ENCODE data around the gene PCARE.
"Not testable (repeated sequence)": the region's sequence is repeated elsewhere in the genome, so short reads cannot be mapped to it uniquely, and the experiment has no call there.

PCARE gene

DNA sequence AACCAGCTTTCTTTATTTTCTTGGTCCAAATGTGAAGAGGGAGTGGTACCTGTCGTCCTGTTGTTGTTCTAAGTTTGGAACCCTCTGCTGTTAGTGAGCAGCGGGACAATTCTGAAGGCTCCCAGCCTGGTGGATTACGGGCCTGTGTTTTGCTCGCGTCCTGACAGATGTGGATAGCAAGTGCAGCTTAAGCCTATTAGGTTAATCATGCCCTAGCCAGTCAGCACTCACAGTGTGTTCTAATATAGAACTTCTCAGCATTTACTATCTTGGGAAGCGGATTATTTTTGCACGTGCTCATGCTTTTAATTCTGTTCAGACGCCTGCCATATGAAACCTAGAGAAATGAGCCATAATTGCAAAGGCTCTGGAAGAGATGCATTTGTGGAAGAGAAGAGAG is at the start of gene PCARE:
PCARE (minus strand) TSS at position 113 of the 400 bp plus-strand sequence. CDS start 262 bp downstream, outside the sequence.
- DNase-seq, result no peak

DNA sequence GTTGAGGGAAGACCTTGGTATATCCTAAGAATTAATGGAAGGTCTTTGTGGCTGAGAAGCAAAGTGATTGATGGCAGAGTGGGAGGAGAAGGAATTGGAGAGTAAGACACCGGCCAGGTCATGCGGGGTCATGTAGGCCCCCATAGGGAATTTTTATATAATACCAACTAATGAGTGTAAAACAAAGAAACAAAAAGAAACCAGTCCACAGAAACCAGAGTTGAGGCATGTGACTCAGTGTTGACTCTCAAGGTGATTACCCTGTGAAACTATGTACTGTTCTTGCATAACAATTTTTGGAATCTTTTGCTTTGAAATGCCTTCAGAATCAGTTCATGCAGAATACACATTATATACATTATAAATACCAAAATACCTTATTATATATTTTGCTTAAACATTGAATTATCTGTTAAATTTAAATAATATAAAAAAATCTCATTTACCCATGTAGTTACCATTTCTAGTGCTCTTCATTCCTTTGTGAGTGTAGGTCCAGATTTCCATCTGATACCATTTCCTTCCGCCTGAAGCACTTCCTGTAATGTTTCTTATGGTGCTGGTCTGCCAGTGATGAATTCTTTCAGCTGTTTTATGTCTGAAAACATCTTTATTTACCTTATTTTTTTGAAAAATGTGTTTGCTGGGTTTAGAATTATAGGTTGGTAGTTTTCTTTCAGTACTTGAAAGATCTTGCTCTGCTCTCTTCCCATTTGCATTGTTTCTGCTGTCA is 49.5 kb upstream of the PCARE start:
- no peak for DNase-seq

DNA sequence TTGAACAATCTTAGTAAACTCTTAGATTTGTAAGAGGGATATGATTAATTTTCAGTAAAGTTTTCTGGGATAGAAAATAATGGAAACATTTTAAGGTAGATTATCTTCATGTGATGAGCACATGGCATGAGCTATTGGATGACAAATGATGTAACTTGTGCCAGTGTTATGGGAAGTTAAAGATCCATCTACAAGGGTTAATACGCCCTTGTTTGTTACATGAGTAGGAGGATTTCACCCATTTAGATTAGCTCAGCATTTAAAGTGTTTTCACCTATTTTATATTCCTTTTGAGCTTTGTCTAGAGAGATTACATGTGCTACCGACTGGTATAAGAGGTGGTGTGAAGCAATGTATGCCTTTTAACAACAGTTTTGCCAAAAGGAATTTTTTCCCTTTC is 46.5 kb upstream of the PCARE start:
- DNase-seq, result no peak

DNA sequence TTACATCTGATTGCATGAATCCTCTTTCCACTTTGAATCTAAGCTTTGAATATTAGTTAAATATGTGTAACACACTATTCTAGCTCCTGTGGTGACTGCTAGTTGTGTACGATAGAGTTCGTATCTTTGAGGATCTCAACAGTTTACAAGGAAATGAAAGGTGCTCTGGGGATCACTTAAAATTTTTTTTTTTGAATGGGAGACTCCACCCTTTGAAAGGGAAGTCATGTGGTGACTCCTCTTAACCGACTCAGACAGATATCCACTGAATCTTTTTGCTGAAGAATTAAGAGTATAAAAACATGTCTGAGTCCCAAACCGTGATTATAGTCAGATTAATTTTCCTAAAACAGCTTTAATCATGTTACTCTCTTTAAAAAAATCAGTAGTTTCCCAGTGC is 44.9 kb upstream of the PCARE start:
- DNase-seq, result no peak

DNA sequence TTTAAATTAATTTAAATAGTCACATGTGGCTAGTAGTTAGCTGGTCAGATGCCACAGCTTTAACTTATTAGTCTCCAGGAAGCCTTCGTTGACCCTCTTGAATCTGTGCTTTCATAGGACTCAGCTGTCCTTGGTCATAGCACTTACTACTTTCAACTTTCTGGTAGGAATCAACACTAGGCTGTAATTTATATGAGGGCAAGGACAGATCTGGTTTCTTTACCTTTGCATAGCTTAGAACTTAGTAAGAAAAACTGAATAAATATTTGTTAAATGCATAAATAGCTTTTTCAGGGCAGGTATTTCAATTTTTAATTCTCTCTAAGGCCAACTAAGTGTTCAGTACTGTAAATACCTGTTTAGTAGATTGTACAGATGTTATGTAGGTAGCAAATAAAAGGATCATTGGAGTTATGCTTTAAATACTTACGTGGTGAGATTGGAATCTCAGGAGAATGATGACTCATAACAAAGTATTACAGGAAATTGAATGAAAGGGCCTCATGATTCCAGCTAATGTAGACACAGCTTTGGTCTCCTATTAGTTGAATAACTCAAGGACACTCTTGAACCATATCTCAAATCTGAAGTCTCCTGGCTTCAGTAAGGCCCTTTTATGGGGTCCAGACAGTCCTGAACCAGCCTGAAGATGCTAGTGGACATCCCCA is 43.4 kb upstream of the PCARE start:
- DNase-seq, result no peak

DNA sequence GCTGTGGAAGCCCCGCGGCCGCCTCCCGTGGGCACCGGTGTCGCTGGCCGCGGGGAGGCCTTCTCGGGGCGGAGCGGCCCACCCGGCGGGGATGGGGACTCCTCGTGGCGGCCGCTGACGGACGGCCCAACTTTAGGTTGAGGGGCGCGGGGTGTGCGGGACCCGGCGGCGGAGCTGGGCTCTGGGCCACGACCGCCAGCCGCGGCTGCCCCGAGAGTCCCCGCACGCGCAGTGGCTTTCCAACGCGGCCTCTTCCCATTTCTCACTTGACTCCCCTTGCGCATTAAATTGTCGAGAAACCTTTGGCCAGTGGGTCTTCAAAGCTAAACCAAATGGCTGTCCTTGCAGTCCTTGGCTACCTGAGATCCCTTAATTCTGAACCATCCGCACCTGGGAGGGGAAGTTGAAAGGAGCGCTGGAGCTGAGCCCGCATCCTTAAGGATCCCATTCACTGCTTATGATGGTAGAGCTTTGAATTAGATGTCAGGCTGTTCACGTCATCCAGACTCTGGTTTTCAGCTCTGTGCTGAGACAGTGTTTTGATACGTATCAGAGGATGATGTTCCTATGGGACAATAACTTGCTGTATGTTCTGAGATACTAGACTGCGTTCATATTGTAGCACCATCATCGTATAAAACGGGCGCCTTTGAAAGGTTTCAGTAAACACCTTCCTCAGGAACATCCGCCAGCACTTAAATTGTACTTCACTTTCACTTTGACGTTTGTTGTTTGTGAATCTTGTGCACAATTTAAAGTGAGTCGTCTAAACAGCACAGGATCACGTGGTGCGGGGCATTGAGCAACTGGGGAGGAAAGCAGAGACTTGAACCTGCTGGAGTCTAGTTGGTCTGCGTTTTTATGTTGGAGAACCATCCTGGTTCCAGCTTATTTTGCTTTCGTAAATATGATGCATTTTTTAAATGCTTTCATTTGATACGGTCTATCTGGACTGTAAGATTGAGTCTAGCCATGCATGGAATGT is 41.8 kb upstream of the PCARE start:
- DNase-seq, result peak; percentile 67

DNA sequence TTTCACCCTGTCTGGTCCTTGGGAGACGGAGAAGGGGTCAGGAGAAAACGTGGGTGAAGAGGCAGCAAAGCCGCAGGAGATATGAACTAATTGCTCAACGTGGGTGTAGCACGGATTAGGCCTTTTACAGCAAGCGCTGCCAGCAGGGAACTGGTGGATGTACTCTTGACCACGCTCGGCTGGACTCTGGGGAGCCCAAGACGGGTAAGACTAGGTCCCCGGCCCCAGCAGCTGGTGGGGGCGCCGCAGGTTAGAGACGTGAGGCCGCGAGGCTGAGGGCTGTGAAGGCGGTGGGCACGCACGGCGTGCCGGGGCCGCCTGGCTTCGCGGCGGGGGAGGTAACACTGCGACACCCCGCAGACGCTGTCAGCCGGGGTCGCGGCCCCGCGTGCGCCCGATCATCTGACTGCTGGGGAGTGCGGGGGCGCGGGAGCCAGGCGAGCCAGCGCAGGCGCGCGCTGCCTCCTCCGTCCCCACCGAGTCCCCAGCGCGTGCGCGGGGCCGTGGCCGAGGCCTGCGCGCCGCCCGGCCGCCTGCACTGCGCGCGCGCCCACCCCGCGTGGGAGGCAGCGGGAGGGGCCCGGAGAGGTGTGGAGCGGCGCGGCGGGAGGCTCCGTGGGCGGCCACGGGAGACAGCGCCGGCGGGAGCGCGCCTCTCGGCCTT is 40.8 kb upstream of the PCARE start, which contains the start of gene CLIP4:
CLIP4 (plus strand) TSS at position 470 of the 664 bp plus-strand sequence. CDS start 5,974 bp downstream, outside the sequence.
- peak; percentile 77 for DNase-seq

DNA sequence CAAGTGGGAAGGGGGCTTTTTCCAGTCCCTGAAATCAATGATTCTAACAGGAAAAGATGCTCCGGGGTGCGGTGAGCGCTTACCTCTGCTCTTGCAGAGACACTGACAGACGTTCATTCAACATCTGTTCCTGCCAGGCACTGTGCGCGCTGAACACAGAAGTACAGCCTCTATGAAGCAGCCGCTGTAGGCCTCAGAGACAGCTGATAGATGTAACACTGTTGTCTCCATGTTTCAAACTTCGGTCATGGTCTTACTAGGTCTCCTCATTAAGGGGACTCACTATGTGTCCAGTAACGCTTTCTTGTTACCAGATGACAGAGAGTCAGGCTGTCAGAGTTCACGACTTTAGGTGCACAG is 40.2 kb upstream of the PCARE start:
- DNase-seq, result no peak

DNA sequence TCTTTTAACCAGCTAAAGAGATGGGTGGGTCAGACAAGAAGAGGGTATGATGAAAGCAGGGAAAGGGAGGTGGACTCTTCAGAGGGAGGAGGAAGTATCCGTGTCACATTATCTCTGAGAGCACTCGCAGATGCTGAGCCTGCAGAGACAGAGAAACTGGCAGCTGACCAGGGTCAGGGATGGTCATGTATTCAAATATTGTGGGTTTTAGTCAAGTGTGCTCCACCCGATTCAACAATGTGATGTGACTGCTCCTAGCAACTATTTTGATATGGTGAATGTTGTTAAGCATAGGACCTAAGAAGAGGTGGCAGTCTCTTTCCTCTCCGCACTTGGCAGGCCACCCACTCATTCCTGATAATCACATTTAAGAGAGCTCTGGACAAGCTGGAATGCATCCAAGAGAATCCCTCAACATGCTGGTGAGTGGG is 39.6 kb upstream of the PCARE start:
- DNase-seq, result peak; percentile 72

DNA sequence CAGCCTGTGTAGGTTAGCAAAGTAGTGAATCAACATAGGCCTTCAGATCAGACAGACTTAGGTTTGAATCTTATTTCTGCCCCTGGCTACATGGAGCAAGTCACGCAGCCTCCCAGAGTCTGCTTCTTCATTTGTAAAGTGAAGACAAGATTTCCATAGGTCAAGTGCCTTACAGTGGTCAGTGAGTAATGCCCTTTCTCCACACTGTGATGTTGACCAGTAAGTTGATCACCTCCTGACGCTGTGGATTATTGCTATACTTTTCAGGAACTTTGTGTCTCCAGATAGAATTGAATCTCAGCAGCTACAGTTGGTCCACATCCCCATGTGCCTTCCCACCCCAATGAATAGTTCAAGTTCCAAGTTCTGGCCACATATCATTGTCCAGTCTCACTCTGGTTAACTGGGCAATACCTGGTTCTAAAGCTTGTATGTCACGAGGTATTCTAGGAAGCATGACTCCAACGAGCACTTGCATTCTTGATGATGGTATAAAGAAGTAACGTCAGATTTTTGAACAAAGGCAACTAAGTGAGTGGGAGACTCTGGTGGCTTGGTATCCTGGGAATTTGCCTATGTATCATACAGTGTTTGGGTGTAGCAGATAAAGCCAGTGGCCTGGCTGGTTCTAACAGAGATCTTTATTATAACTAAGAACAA is 38.8 kb upstream of the PCARE start:
- no peak for DNase-seq

DNA sequence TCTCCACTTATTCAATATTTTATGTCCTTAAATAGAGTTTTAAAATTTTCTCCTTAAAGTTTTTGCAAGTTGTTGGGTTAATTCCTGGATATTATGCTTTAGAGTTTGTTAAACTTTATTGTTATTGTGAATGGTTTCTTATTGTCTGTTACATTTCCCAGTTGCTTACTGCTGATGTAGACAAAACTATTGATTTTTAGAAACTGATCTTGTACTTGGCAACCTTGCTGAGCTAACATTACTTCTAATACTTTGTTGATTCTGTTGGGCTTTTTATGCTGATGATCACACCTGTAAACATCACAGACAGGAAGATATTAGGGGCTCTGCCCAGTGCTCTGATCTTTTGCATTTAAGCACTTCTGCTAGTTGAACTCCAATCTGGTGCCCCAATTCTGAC is 38.1 kb upstream of the PCARE start:
- no peak for DNase-seq

DNA sequence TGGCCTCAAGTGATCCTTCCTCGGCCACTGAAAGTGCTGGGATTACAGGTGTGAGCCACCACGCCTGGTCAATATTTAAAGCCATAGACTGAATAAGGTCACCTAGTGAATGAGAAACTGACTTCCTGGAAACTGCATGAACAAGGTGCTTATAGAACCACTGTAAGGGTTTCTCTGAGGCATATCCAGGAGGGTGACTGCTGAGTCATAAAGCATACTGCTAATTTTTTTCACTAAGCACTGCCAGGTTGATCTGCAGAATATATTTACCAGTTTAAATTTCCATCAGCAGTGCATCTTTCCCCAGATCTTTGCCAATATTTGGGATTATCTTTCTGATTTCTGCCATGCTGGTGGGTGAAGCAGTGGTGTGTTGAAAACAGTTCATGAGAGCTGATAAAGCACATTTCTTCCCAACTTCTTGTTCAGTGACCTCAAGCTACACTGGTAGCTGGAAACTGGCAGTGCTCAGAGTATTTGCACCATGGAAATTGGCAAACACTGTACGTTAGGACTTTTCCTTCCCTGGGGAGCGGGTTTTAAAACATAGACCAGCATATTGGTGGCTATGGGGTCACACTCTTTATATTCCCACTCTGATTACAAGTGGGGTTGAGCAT is 36.7 kb upstream of the PCARE start:
- DNase-seq, result no peak

DNA sequence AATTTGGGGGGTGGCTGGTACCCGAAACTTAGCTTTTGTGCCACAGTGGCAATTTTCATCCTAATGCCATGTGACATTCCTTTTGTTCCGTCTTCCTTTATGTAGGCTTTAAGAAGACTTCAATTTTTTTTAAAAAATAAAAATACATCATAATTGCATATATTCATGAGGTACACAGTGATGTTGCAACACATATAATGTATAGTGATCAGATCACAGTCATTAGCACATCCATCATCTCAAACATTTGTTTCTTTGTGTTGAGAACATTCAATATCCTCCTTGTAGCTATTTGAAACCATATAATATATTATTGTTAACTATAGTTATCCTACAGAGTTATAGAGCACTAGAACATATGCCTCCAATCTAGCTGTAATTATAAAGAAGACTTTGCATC is 34.9 kb upstream of the PCARE start:
- DNase-seq, result no peak

DNA sequence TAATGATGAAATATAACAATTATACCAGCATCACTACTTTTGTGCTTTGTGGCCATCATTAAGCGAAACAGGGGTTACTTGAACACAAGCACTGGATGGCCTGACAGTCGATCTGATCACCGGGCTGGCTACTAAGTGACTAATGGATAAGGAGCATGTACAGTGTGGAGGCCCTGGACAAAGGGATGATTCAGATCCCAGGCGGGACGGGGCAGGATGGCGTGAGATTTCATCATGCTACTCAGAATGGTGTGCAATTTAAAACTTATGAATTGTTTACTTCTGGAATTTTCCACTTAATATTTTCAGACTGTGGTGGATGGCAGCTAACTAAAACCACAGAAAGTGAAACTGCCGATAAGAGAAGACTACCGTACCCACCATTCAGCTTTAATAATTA is 33.9 kb upstream of the PCARE start:
- DNase-seq, result no peak

DNA sequence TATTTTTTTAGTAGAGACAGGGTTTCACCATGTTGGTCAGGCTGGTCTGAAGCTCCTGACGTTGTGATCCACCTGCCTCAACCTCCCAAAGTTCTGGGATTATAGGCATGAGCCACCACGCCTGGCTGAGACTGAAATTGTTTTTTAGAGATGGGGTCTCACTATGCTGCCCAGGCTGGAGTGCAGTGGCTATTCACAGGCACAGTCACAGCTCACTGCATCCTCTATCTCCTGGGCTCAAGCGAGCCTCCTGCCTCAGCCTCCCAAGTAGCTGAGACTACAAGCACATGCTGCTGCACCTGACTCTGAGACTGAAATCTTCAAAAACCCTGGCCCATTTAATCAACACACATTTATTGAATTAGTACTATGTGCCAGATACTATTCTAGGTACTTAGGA is 33.2 kb upstream of the PCARE start:
- not testable (repeated sequence) for DNase-seq

DNA sequence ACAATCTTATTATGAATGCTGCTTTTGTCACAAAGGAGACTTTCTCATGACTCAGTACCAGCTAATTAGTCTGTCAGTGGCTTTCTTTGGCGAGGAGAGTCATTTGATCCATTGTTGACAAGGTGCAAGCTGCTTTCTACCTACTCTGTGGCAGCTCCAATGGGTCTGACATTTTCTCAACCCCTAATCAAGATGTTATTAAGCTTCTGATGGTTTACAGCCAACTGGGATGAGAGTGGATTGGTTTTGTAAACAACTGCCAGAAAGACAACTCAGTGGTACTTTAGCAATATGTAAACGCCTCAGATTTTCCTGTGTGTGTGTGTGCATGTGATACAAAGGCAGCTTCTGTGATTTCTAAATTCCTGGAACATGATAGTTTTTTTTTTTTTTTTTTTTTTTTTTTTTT is 32.7 kb upstream of the PCARE start:
- DNase-seq, result no peak

DNA sequence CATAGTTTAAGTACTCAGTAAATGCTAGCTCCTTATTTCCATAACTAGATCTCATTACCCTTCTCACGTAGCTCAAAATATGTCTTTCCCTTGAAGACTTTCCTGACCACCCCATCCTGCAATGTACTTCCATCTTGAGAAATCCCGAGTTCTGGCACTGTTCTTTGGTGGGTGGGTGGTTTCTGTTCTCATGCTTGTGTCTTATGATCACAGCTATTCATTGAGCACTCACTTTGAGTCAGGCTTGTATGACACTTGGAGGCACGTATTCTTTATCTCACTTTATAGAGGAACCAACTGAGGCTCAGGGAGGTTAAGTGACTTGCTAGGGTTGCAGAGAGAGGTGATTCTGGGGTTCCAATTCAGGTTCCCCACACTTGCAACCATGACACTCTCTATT is 31.9 kb upstream of the PCARE start:
- DNase-seq, result no peak

DNA sequence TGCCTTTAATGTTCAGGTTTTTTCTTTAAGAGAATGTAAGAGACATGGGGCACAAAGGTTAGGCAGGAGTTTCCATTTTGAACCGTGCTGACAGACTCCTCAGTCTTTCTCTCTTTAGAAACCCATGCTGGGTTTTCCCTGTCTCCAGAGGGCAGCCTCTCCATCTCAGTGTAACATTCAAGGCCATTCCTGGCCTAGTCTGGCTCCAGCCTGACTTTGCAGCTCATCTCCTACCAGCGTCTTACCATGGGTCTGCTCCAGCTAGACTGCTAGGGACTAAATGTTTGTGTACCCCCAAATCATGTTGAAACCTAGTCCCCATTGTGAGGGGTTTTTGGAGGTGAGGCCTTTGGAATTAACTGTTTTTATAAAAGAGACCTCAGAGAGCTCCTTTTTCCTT is 31.1 kb upstream of the PCARE start:
- no peak for DNase-seq

DNA sequence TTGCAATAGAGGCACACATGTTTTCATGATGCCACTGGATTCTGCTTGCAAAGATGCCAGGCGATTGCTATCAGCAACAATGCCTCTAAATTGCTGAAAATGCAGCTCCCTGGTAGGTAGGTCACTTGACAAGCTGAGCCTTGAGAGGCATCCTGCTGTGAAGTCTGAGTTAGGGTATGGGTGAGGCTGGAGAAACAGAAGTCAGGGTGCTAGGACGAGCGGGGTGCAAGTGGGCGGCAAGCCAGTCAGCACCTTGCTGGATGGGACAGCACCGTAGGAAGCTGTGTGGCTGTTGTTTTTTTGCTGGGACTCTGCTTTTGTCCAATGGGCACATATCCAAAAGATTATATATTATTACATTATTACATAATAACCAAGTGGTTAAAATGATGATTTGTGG is 30.4 kb upstream of the PCARE start:
- DNase-seq, result no peak

DNA sequence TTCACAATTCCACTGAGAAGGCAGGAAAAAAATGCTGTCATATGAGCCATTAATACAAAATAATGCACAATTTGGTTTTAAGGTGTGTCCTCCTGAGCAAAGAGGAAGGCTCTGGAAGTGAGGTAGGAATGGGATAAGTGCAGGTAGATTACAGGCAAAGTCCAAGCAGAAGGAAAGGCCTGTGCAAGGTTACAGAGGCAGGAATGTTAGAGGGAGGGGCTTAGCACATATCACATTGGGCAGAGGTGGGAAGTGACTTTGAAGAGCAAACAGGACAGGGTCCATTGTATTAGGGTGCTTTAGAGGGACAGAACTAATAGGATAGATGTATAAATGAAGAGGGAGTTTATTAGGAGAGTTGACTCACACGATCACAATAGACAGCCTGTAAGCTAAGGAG is 26.2 kb upstream of the PCARE start:
- DNase-seq, result no peak

DNA sequence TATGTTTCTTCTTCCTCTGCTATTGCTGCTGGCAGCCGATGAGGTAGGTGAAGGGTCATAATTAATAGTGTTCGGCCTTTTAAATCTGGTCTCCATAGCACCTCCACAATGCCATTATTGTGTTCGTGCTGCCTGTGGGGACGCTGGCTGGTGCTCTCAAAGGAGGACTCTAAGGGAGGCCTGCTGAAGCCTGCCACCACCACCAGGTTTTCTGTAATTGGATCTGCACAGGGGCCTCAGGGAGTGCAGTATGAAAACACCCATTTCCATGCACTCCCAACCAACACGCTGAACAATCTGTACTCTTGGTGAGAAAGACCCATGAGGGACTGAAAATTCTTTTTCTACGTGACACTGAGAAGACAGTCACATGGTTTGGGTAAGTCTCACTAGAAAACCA is 23.2 kb upstream of the PCARE start:
- DNase-seq, result no peak

DNA sequence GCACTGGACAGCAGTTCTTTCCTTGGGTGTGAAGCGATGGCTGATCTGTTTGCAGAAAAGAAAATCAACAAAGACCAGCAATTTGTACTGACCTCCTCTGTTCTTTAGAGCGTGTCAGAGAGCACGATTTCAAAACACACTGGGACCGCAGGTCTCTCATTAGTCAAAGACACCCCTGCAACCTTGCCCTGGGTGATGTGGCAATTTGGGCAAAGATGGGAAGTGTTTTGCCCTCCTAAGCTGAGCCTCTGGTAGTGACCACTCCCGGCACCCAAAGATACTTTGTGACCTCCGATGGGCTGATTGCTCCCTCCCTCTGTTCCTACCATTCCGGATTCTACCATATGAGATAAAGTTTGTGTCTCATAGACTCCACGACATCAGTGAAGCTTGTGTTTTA is 22.6 kb upstream of the PCARE start:
- DNase-seq, result no peak
